Measurements from ENCODE around the gene MRPL28.

DNA sequence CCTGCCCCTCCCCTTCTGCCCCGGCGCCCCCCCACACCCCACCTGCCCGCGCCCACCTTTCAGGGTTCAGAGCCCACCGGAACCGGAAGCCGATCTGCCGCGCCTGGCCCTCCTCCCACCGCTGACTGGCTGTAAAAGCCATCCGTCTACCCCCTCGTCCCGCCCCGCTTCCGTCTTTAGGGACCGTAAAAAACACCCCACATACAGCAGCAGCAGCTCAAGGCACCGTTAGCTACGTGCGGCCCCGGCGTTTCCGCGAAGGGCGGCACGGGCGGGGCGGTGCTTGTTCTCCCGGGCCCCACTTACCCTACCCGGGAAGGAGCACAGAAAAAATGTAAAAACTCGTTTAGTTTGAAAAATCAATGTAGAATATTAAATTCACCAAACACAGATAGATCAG is at the start of gene MRPL28:
- TF ChIP-seq EZH2 (IDR thresholded peaks at IDR 0.05; ENCODE audit: borderline replicate concordance, low read depth, low read length, severe bottlenecking), result no peak
- TF ChIP-seq, protein P1, sequence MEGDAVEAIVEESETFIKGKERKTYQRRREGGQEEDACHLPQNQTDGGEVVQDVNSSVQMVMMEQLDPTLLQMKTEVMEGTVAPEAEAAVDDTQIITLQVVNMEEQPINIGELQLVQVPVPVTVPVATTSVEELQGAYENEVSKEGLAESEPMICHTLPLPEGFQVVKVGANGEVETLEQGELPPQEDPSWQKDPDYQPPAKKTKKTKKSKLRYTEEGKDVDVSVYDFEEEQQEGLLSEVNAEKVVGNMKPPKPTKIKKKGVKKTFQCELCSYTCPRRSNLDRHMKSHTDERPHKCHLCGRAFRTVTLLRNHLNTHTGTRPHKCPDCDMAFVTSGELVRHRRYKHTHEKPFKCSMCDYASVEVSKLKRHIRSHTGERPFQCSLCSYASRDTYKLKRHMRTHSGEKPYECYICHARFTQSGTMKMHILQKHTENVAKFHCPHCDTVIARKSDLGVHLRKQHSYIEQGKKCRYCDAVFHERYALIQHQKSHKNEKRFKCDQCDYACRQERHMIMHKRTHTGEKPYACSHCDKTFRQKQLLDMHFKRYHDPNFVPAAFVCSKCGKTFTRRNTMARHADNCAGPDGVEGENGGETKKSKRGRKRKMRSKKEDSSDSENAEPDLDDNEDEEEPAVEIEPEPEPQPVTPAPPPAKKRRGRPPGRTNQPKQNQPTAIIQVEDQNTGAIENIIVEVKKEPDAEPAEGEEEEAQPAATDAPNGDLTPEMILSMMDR (IDR thresholded peaks at IDR 0.05; ENCODE audit: borderline replicate concordance, extremely low read depth, low read length, poor library complexity, severe bottlenecking), result no peak

Measured in DND-41 (cell line).